ENCODE measurements around the gene ZSWIM3.
"Not testable (repeated sequence)": the region's sequence is repeated elsewhere in the genome, so short reads cannot be mapped to it uniquely, and the experiment has no call there.

Gene ZSWIM3

GRCh38 chr20:45890985-45891983, 33.9 kb downstream of the ZSWIM3 start, which contains the start of the genes CTSA and NEURL2:
Gene CTSA, plus strand, starts transcription at chr20:45891335. Its CDS starts 234 bp downstream, at chr20:45891569.
Gene NEURL2, minus strand, starts transcription at chr20:45891208. Its CDS starts 217 bp downstream, at chr20:45890991.
- peak; percentile 36 for DNase-seq

DNA sequence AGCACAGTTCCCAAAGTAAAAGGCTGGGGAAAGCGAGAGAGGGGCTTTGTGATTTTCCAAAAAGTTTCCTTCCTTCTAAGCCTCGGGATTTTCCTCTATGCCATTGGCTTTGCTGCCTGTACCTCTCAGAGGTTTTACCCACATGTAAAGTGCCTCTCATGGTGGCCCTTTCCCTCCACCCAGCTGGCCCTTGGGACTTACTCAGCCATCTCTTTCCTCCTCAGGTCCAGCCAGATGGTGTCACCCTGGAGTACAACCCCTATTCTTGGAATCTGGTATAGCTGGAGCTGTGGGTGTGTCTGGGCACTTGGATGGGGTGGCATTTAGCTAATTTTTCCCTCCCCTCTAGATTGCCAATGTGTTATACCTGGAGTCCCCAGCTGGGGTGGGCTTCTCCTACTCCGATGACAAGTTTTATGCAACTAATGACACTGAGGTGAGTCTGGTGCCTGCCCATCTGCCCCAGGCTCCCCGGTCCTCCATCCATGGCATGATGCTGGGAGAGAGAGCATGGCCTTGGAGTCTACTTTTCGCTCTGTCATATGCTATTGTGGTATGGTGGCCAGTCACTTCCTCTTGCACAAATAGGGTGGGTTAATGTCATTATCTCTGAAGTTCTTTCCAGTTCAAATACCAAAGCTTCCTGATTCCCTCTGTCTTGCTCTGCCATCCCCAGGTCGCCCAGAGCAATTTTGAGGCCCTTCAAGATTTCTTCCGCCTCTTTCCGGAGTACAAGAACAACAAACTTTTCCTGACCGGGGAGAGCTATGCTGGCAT, 34.8 kb downstream of the ZSWIM3 start:
- no peak for DNase-seq

- no peak for DNase-seq
These were observed 35.5 kb downstream of the ZSWIM3 start for GRCh38 chr20:45892828-45893500.

GRCh38 chr20:45893831-45894230, 36.4 kb downstream of the ZSWIM3 start:
- DNase-seq: no peak

DNA sequence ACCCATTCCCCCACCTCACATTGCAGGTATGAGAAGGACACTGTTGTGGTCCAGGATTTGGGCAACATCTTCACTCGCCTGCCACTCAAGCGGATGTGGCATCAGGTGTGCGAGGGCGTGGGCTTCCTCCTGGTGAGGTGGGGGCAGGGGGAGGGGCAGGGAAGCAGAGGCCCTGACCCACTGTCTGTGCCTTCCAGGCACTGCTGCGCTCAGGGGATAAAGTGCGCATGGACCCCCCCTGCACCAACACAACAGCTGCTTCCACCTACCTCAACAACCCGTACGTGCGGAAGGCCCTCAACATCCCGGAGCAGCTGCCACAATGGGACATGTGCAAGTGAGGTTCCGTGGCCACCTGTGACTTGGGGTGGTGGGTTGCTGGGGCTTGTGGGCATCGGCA, 37.4 kb downstream of the ZSWIM3 start:
- DNase-seq: no peak

DNA sequence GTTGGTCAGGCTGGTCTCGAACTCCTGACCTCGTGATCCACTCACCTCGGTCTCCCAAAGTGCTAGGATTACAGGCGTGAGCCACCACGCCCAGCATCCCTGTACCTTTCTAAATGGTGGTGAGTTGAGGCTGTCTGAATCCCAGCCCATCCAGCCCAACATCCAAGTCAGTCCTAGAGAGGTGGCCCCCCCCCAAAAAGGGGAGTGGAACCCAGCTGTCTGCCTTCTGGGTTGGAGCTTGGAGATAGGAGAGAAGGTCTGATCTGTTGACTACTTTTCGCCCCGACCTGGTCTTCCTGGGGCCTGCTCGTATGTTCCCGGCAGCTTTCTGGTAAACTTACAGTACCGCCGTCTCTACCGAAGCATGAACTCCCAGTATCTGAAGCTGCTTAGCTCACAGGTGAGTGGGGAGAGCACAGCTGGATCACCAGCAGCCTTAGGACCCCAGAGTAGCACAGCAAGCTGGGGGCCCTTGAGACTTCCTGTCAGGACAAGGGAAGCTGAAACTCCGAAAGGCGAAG, 39.3 kb downstream of the ZSWIM3 start:
- no peak for DNase-seq

DNA sequence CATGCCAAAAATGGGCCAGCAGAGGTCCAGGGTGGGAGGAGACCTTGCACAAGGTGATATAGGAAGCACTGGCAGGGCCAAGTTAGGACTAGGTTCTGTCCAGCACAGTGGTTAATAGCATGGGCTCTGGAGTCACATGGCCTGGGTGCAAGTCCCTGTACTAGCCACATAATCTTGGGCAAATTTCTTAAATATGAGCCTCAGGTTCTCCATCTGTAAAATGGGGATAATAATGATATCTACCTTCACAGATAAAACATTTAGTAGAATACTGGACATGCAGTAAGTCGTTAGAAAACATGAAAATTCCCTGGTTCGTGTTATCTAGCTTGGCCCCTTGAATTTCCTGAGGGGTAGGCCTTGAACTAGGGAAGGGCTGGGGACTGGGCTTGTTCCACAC, 39.9 kb downstream of the ZSWIM3 start:
- no peak for DNase-seq

- no peak for DNase-seq
These were observed 40.3 kb downstream of the ZSWIM3 start for GRCh38 chr20:45897692-45898091.

DNA sequence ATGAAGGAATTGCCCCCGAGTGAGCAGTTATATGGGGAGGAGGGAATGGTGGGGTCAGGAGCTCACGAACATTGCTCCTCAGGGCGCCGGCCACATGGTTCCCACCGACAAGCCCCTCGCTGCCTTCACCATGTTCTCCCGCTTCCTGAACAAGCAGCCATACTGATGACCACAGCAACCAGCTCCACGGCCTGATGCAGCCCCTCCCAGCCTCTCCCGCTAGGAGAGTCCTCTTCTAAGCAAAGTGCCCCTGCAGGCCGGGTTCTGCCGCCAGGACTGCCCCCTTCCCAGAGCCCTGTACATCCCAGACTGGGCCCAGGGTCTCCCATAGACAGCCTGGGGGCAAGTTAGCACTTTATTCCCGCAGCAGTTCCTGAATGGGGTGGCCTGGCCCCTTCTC, 40.9 kb downstream of the ZSWIM3 start:
- DNase-seq: no peak

DNA sequence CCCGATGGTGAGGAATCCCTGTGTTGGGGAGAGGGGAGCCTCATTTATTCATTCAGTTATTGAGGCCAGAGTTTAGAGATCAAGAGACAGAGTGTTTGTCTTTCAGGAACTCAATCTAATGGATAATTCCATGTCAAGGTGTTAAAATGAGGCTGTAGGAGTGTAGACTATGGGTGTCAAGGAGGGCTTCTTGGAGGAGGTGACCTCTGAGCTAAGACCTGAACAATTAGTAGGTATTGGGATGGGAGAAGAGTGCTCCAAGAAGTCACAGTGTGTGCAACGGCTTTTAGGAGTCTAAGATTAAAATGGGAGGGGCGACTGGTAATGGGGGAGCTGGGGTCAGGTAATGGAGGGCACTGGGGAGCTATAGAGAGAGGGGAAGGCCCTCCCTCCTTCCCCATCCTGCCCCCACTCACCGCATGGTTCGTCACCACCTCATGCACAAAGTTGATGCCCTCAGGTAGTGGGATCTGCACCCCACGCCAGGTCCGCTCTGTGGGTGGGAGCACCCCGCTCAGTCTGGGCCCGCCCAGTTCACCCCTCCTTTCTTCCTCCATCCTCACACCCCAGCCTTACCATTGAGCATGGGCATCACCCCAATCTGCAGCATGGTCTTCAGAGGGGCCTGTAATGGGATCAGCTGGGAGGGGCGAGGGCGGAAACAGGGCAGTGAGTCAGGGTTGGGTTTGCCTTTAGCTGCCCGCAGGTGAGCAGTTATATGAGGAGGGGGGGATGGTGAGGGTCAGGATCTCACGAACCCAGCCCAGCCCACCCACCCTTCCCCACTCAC, 41.8 kb downstream of the ZSWIM3 start:
- DNase-seq: no peak

- DNase-seq: not testable (repeated sequence)
These were observed 43.9 kb downstream of the ZSWIM3 start for GRCh38 chr20:45901332-45901731.

GRCh38 chr20:45902199-45902701, 44.8 kb downstream of the ZSWIM3 start:
- DNase-seq: no peak

- no peak for DNase-seq
These were observed 47.4 kb downstream of the ZSWIM3 start for GRCh38 chr20:45904583-45905504.

DNA sequence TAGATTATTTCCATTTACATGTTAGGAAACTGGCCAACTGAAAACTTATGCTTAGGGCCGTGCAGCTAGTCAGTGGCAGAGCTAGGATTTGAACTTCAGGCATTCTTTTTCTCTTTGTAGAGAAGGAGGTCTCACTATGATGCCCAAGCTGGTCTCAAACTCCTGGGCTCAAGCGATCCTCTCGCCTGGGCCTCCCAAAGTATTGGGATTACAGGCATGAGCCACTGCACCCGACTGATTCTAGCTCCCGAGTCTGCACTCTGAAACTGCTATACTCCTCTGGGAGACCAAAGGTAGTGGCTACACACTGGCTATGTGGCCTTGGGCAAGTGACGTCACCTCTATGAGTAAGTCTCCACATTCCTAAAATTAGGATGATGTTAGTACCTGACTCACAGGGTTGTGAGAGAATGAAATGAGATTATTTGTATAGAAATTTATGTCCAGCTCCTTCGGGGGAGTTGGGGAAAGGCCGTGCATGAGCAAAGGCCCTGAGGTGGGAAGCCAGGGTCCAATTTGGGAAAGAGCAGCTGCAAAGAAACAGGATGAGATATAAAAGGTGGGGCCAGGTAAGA, 48.2 kb downstream of the ZSWIM3 start:
- DNase-seq: no peak

- no peak for DNase-seq
These were observed 50.0 kb downstream of the ZSWIM3 start for GRCh38 chr20:45907219-45907948.

DNA sequence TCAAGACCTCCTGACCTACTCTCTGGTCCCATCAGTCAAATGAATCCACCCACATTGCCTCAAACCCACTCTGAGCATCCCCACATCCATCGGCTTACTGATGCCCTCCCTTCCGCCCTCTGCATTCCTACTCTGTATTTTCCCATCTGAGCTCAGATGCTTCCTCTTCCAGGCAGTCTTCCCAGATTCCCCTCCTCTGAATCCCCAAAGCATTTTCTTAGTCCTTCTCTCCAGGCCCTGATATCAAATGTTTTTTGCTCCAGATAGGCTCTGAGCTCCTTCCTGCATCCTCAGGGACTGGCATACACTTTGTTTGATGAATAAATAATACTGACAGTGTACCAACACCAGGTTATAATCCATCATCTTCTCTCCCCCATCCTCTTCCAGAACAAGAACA, 50.7 kb downstream of the ZSWIM3 start:
- DNase-seq: no peak

DNA sequence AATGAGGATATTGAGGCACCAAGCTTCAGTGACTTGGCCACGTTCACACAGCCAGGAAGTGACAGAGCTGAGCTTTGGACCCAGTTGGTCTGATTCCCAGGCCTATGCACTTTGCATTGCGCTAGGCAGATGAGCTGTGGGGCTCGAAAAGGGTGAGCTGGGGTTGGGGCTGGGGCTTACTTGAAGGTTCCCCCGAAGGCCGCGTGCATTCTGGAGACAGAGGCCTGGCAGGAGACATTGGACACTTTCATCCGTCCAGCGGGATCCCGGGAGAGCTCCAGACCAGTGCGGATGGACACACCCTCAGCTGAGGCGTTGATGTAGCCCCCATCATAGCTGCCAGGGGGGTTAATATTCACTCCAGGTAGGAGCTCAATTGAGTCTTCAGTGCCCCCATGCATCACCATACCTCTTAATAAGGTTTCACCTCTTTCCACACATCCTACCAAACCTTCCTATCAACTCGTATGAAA, 52.0 kb downstream of the ZSWIM3 start:
- DNase-seq: no peak

DNA sequence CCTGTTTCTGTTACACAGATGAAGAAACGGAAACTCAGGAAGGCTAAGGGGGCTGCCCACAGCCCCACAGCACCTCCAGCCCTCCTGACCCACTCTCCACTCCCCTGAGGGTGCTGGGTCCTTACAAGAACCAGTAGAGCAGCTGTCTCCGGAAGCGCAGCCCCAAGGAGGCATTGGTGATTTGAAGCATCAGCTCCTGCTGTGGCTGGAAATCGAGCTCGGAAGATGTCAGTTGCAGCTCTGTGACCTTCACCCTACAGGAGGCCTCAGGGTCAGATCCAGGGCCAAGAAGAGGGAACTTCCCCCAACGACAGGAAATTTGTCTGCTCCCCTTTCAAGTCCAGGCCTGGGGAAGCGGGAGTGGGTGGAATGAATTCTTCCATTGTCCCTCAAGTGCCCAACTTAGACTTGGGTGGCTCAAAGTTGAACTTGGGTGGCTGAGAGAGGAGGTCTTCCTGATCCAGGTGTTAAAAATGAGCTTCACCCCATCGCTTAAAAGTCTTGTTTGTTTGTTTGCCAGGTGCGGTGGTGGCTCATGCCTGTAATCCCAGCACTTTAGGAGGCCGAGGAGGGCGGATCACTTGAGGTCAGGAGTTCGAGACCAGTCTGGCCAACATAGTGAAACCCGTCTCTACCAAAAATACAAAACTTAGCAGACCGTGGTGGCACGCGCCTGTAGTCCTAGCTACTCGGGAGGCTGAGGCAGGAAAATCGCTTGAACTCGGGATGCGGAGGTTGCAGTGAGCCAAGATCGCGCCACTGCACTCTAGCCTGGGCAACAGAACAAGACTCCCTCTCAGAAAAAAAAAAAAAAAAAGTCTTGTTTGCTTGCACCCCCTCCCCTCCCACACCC, 52.6 kb downstream of the ZSWIM3 start:
- DNase-seq: no peak

All from NCI-H748 treated with DMSO at 0.1 percent for 48 hours (cell line).